ENCODE data around the gene OR5F1. TPM values are rescaled to one million over a fixed set of nuclear protein-coding genes. Genes with fewer than 3 reads are reported as not detected.

The OR5F1 gene
- total RNA-seq = not detected

- Histone ChIP-seq H3K27ac (no peak within 1 kb of the TSS), H3K4me3 (no peak within 1 kb of the TSS), H3K36me3 (no peaks in the 10 kb centered on the region), H3K4me1 (no peaks in the 10 kb centered on the region), H3K27me3 (no peaks in the 10 kb centered on the region), H3K9me3 (no peaks in the 10 kb centered on the region)
- DNase-seq (ENCODE audit: low spot score) = no peak
- no peak for TF ChIP-seq CTCF (IDR thresholded peaks at IDR 0.05)
Measured at GRCh38 chr11:55994525-55994924, at the start of gene OR5F1. Gene OR5F1, minus strand, starts transcription at chr11:55994625. Its CDS starts 0 bp downstream, at chr11:55994625.

- TF ChIP-seq CTCF (IDR thresholded peaks at IDR 0.05) = no peak
- no peak for DNase-seq (ENCODE audit: low spot score)
- no peaks in the 10 kb centered on the region for H3K9me3 ChIP-seq
- no peaks in the 10 kb centered on the region for H3K36me3 ChIP-seq
- no peak within 1 kb of the TSS for H3K27ac ChIP-seq
- H3K4me3 ChIP-seq = no peak within 1 kb of the TSS
- H3K27me3 ChIP-seq = no peaks in the 10 kb centered on the region
- H3K4me1 ChIP-seq = no peaks in the 10 kb centered on the region
Measured at GRCh38 chr11:56027354-56027753, 32.9 kb upstream of the OR5F1 start, which contains the start of gene OR5AS1. Gene OR5AS1, plus strand, starts transcription at chr11:56027654. Its CDS starts 2,765 bp downstream, at chr11:56030419.

GRCh38 chr11:56013805-56014204 lies 19.4 kb upstream of the OR5F1 start:
- Histone ChIP-seq H3K4me1 (no peaks in the 10 kb centered on the region), H3K4me3 (no peak overlapping the region), H3K9me3 (no peaks in the 10 kb centered on the region), H3K27ac (no peak overlapping the region), H3K36me3 (no peaks in the 10 kb centered on the region), H3K27me3 (no peaks in the 10 kb centered on the region)
- no peak for TF ChIP-seq CTCF (IDR thresholded peaks at IDR 0.05)
- no peak for DNase-seq (ENCODE audit: low spot score)

GRCh38 chr11:56010716-56011115 lies 16.3 kb upstream of the OR5F1 start:
- no peaks in the 10 kb centered on the region for H3K4me1 ChIP-seq
- H3K27ac ChIP-seq = no peak overlapping the region
- no peaks in the 10 kb centered on the region for H3K9me3 ChIP-seq
- DNase-seq (ENCODE audit: low spot score) = no peak
- H3K27me3 ChIP-seq = no peaks in the 10 kb centered on the region
- no peak for TF ChIP-seq CTCF (IDR thresholded peaks at IDR 0.05)
- no peaks in the 10 kb centered on the region for H3K36me3 ChIP-seq
- H3K4me3 ChIP-seq = no peak overlapping the region

- DNase-seq (ENCODE audit: low spot score) = no peak
- H3K4me1 ChIP-seq = no peaks in the 10 kb centered on the region
- no peak overlapping the region for H3K4me3 ChIP-seq
- no peaks in the 10 kb centered on the region for H3K36me3 ChIP-seq
- no peaks in the 10 kb centered on the region for H3K9me3 ChIP-seq
- no peak overlapping the region for H3K27ac ChIP-seq
- no peak for TF ChIP-seq CTCF (IDR thresholded peaks at IDR 0.05)
- no peaks in the 10 kb centered on the region for H3K27me3 ChIP-seq
Measured at GRCh38 chr11:55970935-55971334, 23.5 kb downstream of the OR5F1 start.

- no peak for TF ChIP-seq CTCF (IDR thresholded peaks at IDR 0.05)
- Histone ChIP-seq H3K27me3 (no peaks in the 10 kb centered on the region), H3K36me3 (no peaks in the 10 kb centered on the region), H3K4me1 (no peaks in the 10 kb centered on the region), H3K27ac (no peak within 1 kb of the TSS), H3K9me3 (no peaks in the 10 kb centered on the region), H3K4me3 (no peak within 1 kb of the TSS)
- DNase-seq (ENCODE audit: low spot score) = no peak
Measured at GRCh38 chr11:55969845-55970244, 24.6 kb downstream of the OR5F1 start, which contains the start of gene OR10AG1. Gene OR10AG1, minus strand, starts transcription at chr11:55969945. Its CDS starts 38 bp downstream, at chr11:55969907.

Data from right atrium auricular region (tissue), 2 donors.